OCI-LY7 (cell line): ENCODE data around the gene TAF4. TPM values are rescaled to one million over a fixed set of nuclear protein-coding genes. Genes with fewer than 3 reads are reported as not detected.

ENCODE experiments used
- BruUV-seq: library from RNA; stranded (reverse); fragments of 400-500 nt; replicated peaks from 2 replicates; lab custom pipeline; 2021; lab: Mats Ljungman, UMichigan
- CTCF ChIA-PET: fragments of 300-600 bp; sonication (Branson Sonifier 250); formaldehyde crosslinking; loops from one replicate; lab custom pipeline; 2022; ENCODE audit warnings: antibody characterized with exemption; ENCODE audit not compliant: unreplicated experiment; lab: Charles Lee
- POLR2A ChIA-PET: fragments of 300-600 bp; sonication (Branson Sonifier 250); formaldehyde crosslinking; loops from one replicate; lab custom pipeline; 2022; ENCODE audit warnings: antibody characterized with exemption; lab: Charles Lee
- DNase-seq: peaks from one replicate; pipeline ENCODE4 v3.0.0-alpha.2; 2015; ENCODE audit warnings: low spot score
- H2AFZ ChIP-seq: fragments of 200-600 bp; sonication (generic), shearing (Covaris generic); 2 replicates; pipeline ENCODE4 v1.6.1; 2014; ENCODE audit warnings: mild to moderate bottlenecking, antibody characterized with exemption, low read length, moderate library complexity
- H3K27ac ChIP-seq: fragments of 200-600 bp; sonication (generic); 2 replicates; pipeline ENCODE4 v1.5.1; 2014; ENCODE audit warnings: mixed run types, low read depth, mild to moderate bottlenecking, moderate library complexity, low read length, inconsistent platforms; ENCODE audit not compliant: poor library complexity, severe bottlenecking
- H3K36me3 ChIP-seq: fragments of 200-600 bp; sonication (generic); 2 replicates; pipeline ENCODE4 v1.6.1; 2014; ENCODE audit warnings: mild to moderate bottlenecking, antibody characterized with exemption, low read length, moderate library complexity, mixed read lengths; ENCODE audit not compliant: insufficient read depth
- H3K4me1 ChIP-seq: fragments of 200-600 bp; sonication (generic); 2 replicates; pipeline ENCODE4 v1.5.1; 2014; ENCODE audit warnings: mild to moderate bottlenecking, low read length; ENCODE audit not compliant: insufficient read depth, poor library complexity, severe bottlenecking
- H3K4me2 ChIP-seq: fragments of 200-600 bp; sonication (generic); 2 replicates; pipeline ENCODE4 v1.6.1; 2014; ENCODE audit warnings: mild to moderate bottlenecking, low read length
- H3K4me3 ChIP-seq: fragments of 200-600 bp; sonication (generic); 2 replicates; pipeline ENCODE4 v1.5.1; 2014; ENCODE audit warnings: mild to moderate bottlenecking, low read depth, low read length; ENCODE audit not compliant: poor library complexity, severe bottlenecking
- H3K79me2 ChIP-seq: fragments of 200-600 bp; sonication (generic); 2 replicates; pipeline ENCODE4 v1.6.1; 2016; ENCODE audit warnings: low read depth, mild to moderate bottlenecking, low read length, moderate library complexity, mixed read lengths; ENCODE audit not compliant: insufficient read depth
- H3K9me2 ChIP-seq: fragments of 200-600 bp; sonication (generic); 2 replicates; pipeline ENCODE4 v1.6.1; 2016; ENCODE audit warnings: mild to moderate bottlenecking, low read length, mixed read lengths; ENCODE audit not compliant: insufficient read depth
- H3K9me3 ChIP-seq: fragments of 200-600 bp; sonication (generic); 2 replicates; pipeline ENCODE4 v1.6.1; 2014; ENCODE audit warnings: mild to moderate bottlenecking, mixed run types, low read length, mixed read lengths
- H4K20me1 ChIP-seq: fragments of 200-600 bp; sonication (generic); 2 replicates; pipeline ENCODE4 v1.6.1; 2014; ENCODE audit warnings: mild to moderate bottlenecking, antibody characterized with exemption, low read length, moderate library complexity, mixed read lengths; ENCODE audit not compliant: insufficient read depth
- CTCF ChIP-seq: fragments of 200-600 bp; sonication (generic); conservative IDR thresholded peaks from 2 replicates; pipeline ENCODE4 v1.5.1; 2014; ENCODE audit warnings: mild to moderate bottlenecking, antibody characterized with exemption, low read length, moderate library complexity, mixed read lengths
- EZH2phosphoT487 ChIP-seq: fragments of 200-600 bp; sonication (generic); IDR thresholded peaks from 2 replicates; pipeline ENCODE4 v1.6.1; 2018; ENCODE audit warnings: low read depth, borderline replicate concordance, mild to moderate bottlenecking, mixed run types, antibody characterized with exemption, low read length, moderate library complexity, mixed read lengths
- intact Hi-C: fragments of 100-400 bp; cut with micrococcal nuclease; formaldehyde crosslinking; loops from one replicate; pipeline ENCODE4 v1.10.0; 2022; ENCODE audit not compliant: unreplicated experiment
- total RNA-seq, 2 experiments: library from RNA; depleted of rRNA in 1 of 2; stranded (reverse); fragments of >200 nt in 1 of 2; shearing (Covaris generic) in 1 of 2; gene quantifications; 2 replicates each; pipeline ENCODE4 v1.2.3, GENCODE V29; 2014 to 2022

The TAF4 gene
- total RNA-seq, 2 experiments from 2014 or later, result 11.2 to 38.9 TPM

- H3K4me2 ChIP-seq, result no peak overlapping the region
- peaks cover 19% of the 10 kb centered on the region for H3K4me1 ChIP-seq
- POLR2A ChIA-PET, result no interaction called here
- no peak overlapping the region for H3K27ac ChIP-seq
- CTCF ChIA-PET, result no interaction called here
- H3K4me3 ChIP-seq, result no peak overlapping the region
- peaks cover 71% of the 10 kb centered on the region for H3K79me2 ChIP-seq
- no peaks in the 10 kb centered on the region for H3K9me3 ChIP-seq
- H4K20me1 ChIP-seq, result no peaks in the 10 kb centered on the region
- intact Hi-C loops, result no loop called here
- TF ChIP-seq CTCF, result no peak
- TF ChIP-seq EZH2phosphoT487, result no peak
- BruUV-seq, result no TSS peak
- DNase-seq, result no peak
- no peaks in the 10 kb centered on the region for H3K9me2 ChIP-seq
- peaks cover 18% of the 10 kb centered on the region for H3K36me3 ChIP-seq
- no peak overlapping the region for H2AFZ ChIP-seq
These were observed 39.2 kb downstream of the TAF4 start for GRCh38 chr20:62026564-62026856.

GRCh38 chr20:62025832-62026563 lies 39.7 kb downstream of the TAF4 start:
- intact Hi-C loops, result no loop called here
- Histone ChIP-seq H2AFZ (no peak overlapping the region), H3K4me2 (no peak overlapping the region), H3K4me1 (peaks cover 14% of the 10 kb centered on the region), H3K79me2 (peaks cover 72% of the 10 kb centered on the region), H3K4me3 (no peak overlapping the region), H3K9me2 (no peaks in the 10 kb centered on the region), H3K9me3 (no peaks in the 10 kb centered on the region), H3K36me3 (peaks cover 18% of the 10 kb centered on the region), H3K27ac (no peak overlapping the region), H4K20me1 (no peaks in the 10 kb centered on the region; the same call in 1 of the 2 replicates)
- POLR2A ChIA-PET, result no interaction called here
- CTCF ChIA-PET, result no interaction called here
- TF ChIP-seq CTCF (no peak), EZH2phosphoT487 (no peak)
- DNase-seq, result no peak
- no TSS peak for BruUV-seq

DNA sequence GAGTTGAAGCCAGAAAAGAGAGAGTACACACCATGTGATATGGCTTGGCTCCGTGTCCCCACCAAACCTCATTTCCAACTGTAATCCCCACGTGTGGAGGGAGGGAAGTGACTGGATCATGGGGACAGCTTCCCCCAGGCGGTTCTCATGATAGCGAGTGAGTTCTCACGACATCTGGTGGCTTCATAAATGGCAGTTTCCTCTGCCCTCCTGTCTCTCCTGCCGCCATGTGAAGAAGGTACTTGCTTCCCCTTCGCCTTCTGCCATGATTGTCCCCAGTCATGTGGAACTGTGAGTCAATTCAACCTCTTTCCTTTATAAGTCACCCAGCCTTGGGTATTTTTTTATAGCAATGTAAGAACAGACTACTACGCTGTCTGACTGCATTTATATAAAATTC lies 40.3 kb downstream of the TAF4 start:
- CTCF ChIA-PET, result no interaction called here
- no peak for TF ChIP-seq EZH2phosphoT487
- no peak for TF ChIP-seq CTCF
- Histone ChIP-seq H3K36me3 (peaks cover 18% of the 10 kb centered on the region), H3K4me2 (no peak overlapping the region), H3K9me3 (no peaks in the 10 kb centered on the region), H2AFZ (no peak overlapping the region), H3K4me3 (no peak overlapping the region), H3K4me1 (peaks cover 8% of the 10 kb centered on the region), H3K79me2 (peaks cover 69% of the 10 kb centered on the region), H4K20me1 (no peaks in the 10 kb centered on the region; the same call in 1 of the 2 replicates), H3K27ac (no peak overlapping the region), H3K9me2 (no peaks in the 10 kb centered on the region)
- intact Hi-C loops, result no loop called here
- BruUV-seq, result no TSS peak
- POLR2A ChIA-PET, result interaction anchor here (0.5 kb wide), 1 partner anchor 11 kb away, joined by 4 read pairs; no protein-coding TSS in a partner anchor
- DNase-seq, result no peak
